ENCODE measurements around the gene NPAS3. TPM values are rescaled to one million over a fixed set of nuclear protein-coding genes. Genes with fewer than 3 reads are reported as not detected.
A peak's percentile ranks its signal among the peaks of the same experiment; 100 is the strongest.

NPAS3 gene
- total RNA-seq, 4 donors from 2014 or later: 4.0 to 12.2 (median 5.6) TPM

GRCh38 chr14:33201116-33201515, 262.4 kb downstream of the NPAS3 start:
- Histone ChIP-seq H3K4me1 (no peaks in the 10 kb centered on the region), H3K27ac (no peak overlapping the region), H3K27me3 (no peaks in the 10 kb centered on the region), H3K9me3 (no peaks in the 10 kb centered on the region), H3K36me3 (no peaks in the 10 kb centered on the region), H3K4me3 (replicated peaks in 1 of 3) (no peak overlapping the region)
- TF ChIP-seq, protein P1, sequence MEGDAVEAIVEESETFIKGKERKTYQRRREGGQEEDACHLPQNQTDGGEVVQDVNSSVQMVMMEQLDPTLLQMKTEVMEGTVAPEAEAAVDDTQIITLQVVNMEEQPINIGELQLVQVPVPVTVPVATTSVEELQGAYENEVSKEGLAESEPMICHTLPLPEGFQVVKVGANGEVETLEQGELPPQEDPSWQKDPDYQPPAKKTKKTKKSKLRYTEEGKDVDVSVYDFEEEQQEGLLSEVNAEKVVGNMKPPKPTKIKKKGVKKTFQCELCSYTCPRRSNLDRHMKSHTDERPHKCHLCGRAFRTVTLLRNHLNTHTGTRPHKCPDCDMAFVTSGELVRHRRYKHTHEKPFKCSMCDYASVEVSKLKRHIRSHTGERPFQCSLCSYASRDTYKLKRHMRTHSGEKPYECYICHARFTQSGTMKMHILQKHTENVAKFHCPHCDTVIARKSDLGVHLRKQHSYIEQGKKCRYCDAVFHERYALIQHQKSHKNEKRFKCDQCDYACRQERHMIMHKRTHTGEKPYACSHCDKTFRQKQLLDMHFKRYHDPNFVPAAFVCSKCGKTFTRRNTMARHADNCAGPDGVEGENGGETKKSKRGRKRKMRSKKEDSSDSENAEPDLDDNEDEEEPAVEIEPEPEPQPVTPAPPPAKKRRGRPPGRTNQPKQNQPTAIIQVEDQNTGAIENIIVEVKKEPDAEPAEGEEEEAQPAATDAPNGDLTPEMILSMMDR (IDR thresholded peaks at IDR 0.05): no peak
- no peak for TF ChIP-seq POLR2A (IDR thresholded peaks at IDR 0.05)
- no peak for DNase-seq
- intact Hi-C loops (cut with DNase I): no loop called here
- 85 to 87% methylated on average over 2 of the region's 2 CpGs for WGBS, 2 donors

- DNase-seq: no peak
- TF ChIP-seq, protein P1 (IDR thresholded peaks at IDR 0.05): no peak
- no peak for TF ChIP-seq POLR2A (IDR thresholded peaks at IDR 0.05)
- H3K27ac ChIP-seq: no peak overlapping the region
- intact Hi-C loops (cut with DNase I): no loop called here
- H3K4me3 ChIP-seq (replicated peaks in 1 of 3): no peak overlapping the region
- no peaks in the 10 kb centered on the region for H3K27me3 ChIP-seq
- H3K9me3 ChIP-seq: no peaks in the 10 kb centered on the region
- WGBS, 2 donors: 71 to 72% methylated on average over 5 of the region's 5 CpGs
- H3K4me1 ChIP-seq: no peaks in the 10 kb centered on the region
- H3K36me3 ChIP-seq: no peaks in the 10 kb centered on the region
Measured at GRCh38 chr14:33206981-33207380, 268.3 kb downstream of the NPAS3 start.

GRCh38 chr14:33207467-33208017, 268.9 kb downstream of the NPAS3 start:
- intact Hi-C loops (cut with DNase I): no loop called here
- H3K27me3 ChIP-seq: no peaks in the 10 kb centered on the region
- TF ChIP-seq POLR2A (IDR thresholded peaks at IDR 0.05): no peak
- TF ChIP-seq, protein P1 (IDR thresholded peaks at IDR 0.05): no peak
- H3K4me3 ChIP-seq (replicated peaks in 1 of 3): no peak overlapping the region
- H3K9me3 ChIP-seq: no peaks in the 10 kb centered on the region
- no peaks in the 10 kb centered on the region for H3K36me3 ChIP-seq
- WGBS, 2 donors: 93 to 95% methylated on average over 1 of the region's 1 CpG
- no peaks in the 10 kb centered on the region for H3K4me1 ChIP-seq
- no peak overlapping the region for H3K27ac ChIP-seq
- DNase-seq: no peak

- Histone ChIP-seq H3K4me1 (no peaks in the 10 kb centered on the region), H3K27me3 (no peaks in the 10 kb centered on the region), H3K9me3 (no peaks in the 10 kb centered on the region), H3K4me3 (replicated peaks in 1 of 3) (no peak overlapping the region), H3K27ac (no peak overlapping the region), H3K36me3 (no peaks in the 10 kb centered on the region)
- TF ChIP-seq, protein P1 (IDR thresholded peaks at IDR 0.05): no peak
- no peak for TF ChIP-seq POLR2A (IDR thresholded peaks at IDR 0.05)
- DNase-seq: peak in 1 of 2 donors; percentile 28
- intact Hi-C loops (cut with DNase I): no loop called here
Measured at GRCh38 chr14:33210311-33210710, 271.6 kb downstream of the NPAS3 start.

- Histone ChIP-seq H3K27ac (no peak overlapping the region), H3K4me3 (replicated peaks in 1 of 3) (no peak overlapping the region), H3K4me1 (no peaks in the 10 kb centered on the region), H3K36me3 (no peaks in the 10 kb centered on the region), H3K9me3 (no peaks in the 10 kb centered on the region), H3K27me3 (no peaks in the 10 kb centered on the region)
- intact Hi-C loops (cut with DNase I): no loop called here
- WGBS, 2 donors: 74 to 75% methylated on average over 2 of the region's 2 CpGs
- TF ChIP-seq POLR2A (IDR thresholded peaks at IDR 0.05): no peak
- TF ChIP-seq, protein P1 (IDR thresholded peaks at IDR 0.05): no peak
- DNase-seq: no peak
Measured at GRCh38 chr14:33218026-33218425, 279.3 kb downstream of the NPAS3 start.
